ENCODE data around the gene MEIS1. TPM values are rescaled to one million over a fixed set of nuclear protein-coding genes. Genes with fewer than 3 reads are reported as not detected.
A peak's percentile ranks its signal among the peaks of the same experiment; 100 is the strongest.

Gene MEIS1
- polyA plus RNA-seq, 1 donor (not counting 4 experiments of a cell fraction or from before 2014, with no cell fraction given) = 3.1 TPM

DNA sequence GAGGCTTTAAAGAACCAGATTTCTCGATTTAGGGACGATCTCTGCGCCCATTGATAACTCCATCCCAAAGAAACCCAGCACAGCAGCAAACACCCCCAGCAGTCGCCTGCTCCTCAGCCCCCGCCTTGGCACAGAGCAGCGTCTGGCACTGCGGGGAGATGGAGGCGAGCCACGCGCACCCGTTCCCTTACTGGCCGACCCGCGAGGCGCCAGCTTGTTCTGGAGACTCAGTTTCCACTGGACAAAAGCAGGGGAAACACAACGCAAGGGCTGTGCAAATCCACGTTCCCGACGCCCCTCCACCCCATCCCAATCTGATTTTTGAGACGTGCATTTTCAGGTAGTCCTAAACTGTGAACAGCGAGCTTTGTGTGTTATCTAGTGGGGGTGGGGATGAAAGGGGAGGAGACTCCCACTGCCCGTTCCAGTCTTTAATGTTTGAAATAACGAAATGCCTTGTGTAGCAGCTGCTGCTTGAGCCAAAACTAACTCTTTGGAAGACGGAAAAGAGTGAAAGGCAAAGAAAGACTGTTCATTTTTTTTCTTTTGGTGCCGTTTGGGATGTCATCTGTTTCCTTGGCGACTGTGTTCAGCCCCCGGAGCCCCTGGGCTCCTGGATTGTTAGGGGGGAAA, 143.2 kb downstream of the MEIS1 start:
- Histone ChIP-seq H3K4me1 (ENCODE audit: control insufficient read depth, extremely low read depth, insufficient read depth, low read length) (peaks cover 11% of the 10 kb centered on the region), H2AFZ (ENCODE audit: control insufficient read depth, low read length) (no peak overlapping the region), H3K9me3 (ENCODE audit: control insufficient read depth, low read depth, low read length) (no peaks in the 10 kb centered on the region), H3K9me1 (ENCODE audit: control insufficient read depth, extremely low read depth, insufficient read depth, low read length) (no peaks in the 10 kb centered on the region), H3K79me2 (ENCODE audit: control insufficient read depth, insufficient read depth, low read length) (no peaks in the 10 kb centered on the region), H3K4me3 (ENCODE audit: control insufficient read depth in 2 of 3, extremely low read depth in 1 of 3, insufficient read depth in 2 of 3, low read depth in 1 of 3, low read length in 3 of 3) (no peak overlapping the region), H3K27me3 (ENCODE audit: control insufficient read depth, extremely low read depth, insufficient read depth, low read length) (peaks cover 67% of the 10 kb centered on the region), H3K9ac (ENCODE audit: control insufficient read depth, extremely low read depth, insufficient read depth, low read length) (no peak overlapping the region), H3K4me2 (ENCODE audit: control insufficient read depth, extremely low read depth, insufficient read depth, low read depth, low read length) (no peak overlapping the region), H3K36me3 (ENCODE audit: control insufficient read depth in 2 of 2, extremely low read depth in 1 of 2, insufficient read depth in 2 of 2, low read length in 2 of 2) (no peaks in the 10 kb centered on the region), H4K20me1 (ENCODE audit: control insufficient read depth, extremely low read depth, insufficient read depth, low read length) (no peaks in the 10 kb centered on the region), H3K27ac (ENCODE audit: control insufficient read depth, insufficient read depth, low read length) (no peak overlapping the region)
- dilution Hi-C loops (cut with MboI; ENCODE audit: extremely low pct_ligation_motif_present, low sequenced_read_pairs) = no loop called here
- TF ChIP-seq EZH2 (IDR thresholded peaks at IDR 0.05; ENCODE audit: low read length) = peak; percentile 57
- TF ChIP-seq CTCF (optimal IDR thresholded peaks at IDR 0.05 in 1 of 3, IDR thresholded peaks at IDR 0.05 in 1 of 3, conservative IDR thresholded peaks at IDR 0.05 in 1 of 3; ENCODE audit: extremely low read depth in 1 of 3, insufficient read depth in 2 of 3, low read length in 3 of 3) = no peak
- FAIRE-seq (no peak), DNase-seq (ENCODE audit: low read depth, low spot score) (no peak)

DNA sequence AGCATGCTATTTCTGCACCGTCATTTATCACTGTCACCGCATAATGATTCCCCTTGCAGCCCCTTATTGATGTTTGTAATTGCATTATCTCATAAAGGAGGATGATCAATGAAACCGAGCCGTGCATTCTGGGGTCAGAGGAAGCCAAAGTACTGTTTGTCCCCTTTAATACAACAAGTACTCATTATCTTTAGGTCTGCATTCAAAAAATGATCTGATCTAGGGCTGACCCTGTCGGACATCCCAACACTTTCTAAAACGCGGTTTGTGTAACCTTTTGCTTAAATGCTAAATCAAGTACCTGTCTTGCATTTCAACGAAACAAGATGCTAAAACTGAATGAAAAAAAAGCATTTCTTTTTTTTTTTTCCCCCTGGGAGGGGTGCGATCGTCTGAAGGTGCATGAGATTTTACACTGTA, 143.8 kb downstream of the MEIS1 start:
- H3K4me2 ChIP-seq (ENCODE audit: control insufficient read depth, extremely low read depth, insufficient read depth, low read depth, low read length) = no peak overlapping the region
- peaks cover 11% of the 10 kb centered on the region for H3K4me1 ChIP-seq (ENCODE audit: control insufficient read depth, extremely low read depth, insufficient read depth, low read length)
- no peak overlapping the region for H3K9ac ChIP-seq (ENCODE audit: control insufficient read depth, extremely low read depth, insufficient read depth, low read length)
- H2AFZ ChIP-seq (ENCODE audit: control insufficient read depth, low read length) = no peak overlapping the region
- no peak overlapping the region for H3K4me3 ChIP-seq (ENCODE audit: control insufficient read depth in 2 of 3, extremely low read depth in 1 of 3, insufficient read depth in 2 of 3, low read depth in 1 of 3, low read length in 3 of 3)
- FAIRE-seq (no peak), DNase-seq (ENCODE audit: low read depth, low spot score) (no peak)
- H3K36me3 ChIP-seq (ENCODE audit: control insufficient read depth in 2 of 2, extremely low read depth in 1 of 2, insufficient read depth in 2 of 2, low read length in 2 of 2) = no peaks in the 10 kb centered on the region
- H3K27me3 ChIP-seq (ENCODE audit: control insufficient read depth, extremely low read depth, insufficient read depth, low read length) = peaks cover 72% of the 10 kb centered on the region
- no peaks in the 10 kb centered on the region for H3K79me2 ChIP-seq (ENCODE audit: control insufficient read depth, insufficient read depth, low read length)
- H4K20me1 ChIP-seq (ENCODE audit: control insufficient read depth, extremely low read depth, insufficient read depth, low read length) = no peaks in the 10 kb centered on the region
- TF ChIP-seq EZH2 (IDR thresholded peaks at IDR 0.05; ENCODE audit: low read length) = peak; percentile 1
- no peak for TF ChIP-seq CTCF (optimal IDR thresholded peaks at IDR 0.05 in 1 of 3, IDR thresholded peaks at IDR 0.05 in 1 of 3, conservative IDR thresholded peaks at IDR 0.05 in 1 of 3; ENCODE audit: extremely low read depth in 1 of 3, insufficient read depth in 2 of 3, low read length in 3 of 3)
- no peaks in the 10 kb centered on the region for H3K9me3 ChIP-seq (ENCODE audit: control insufficient read depth, low read depth, low read length)
- H3K9me1 ChIP-seq (ENCODE audit: control insufficient read depth, extremely low read depth, insufficient read depth, low read length) = no peaks in the 10 kb centered on the region
- H3K27ac ChIP-seq (ENCODE audit: control insufficient read depth, insufficient read depth, low read length) = no peak overlapping the region
- dilution Hi-C loops (cut with MboI; ENCODE audit: extremely low pct_ligation_motif_present, low sequenced_read_pairs) = no loop called here

Measured in keratinocyte (primary cell).